D721Med (cell line): Measurements from ENCODE around the gene TVP23A.

Experiments used
- DNase-seq: peaks from one replicate; pipeline ENCODE4 v3.0.0; 2011; ENCODE audit warnings: low spot score; ENCODE audit not compliant: insufficient read length
- FAIRE-seq: peaks from 2 replicates; lab custom pipeline; 2011; peaks lifted over from hg19 to GRCh38; lab: Jason Lieb, UNC
- CTCF ChIP-seq: IDR thresholded peaks from 2 replicates; pipeline ENCODE4 v1.5.1; 2012; ENCODE audit warnings: mild to moderate bottlenecking, control low read depth; ENCODE audit not compliant: insufficient read depth; ENCODE audit errors: missing control alignments

Gene TVP23A

GRCh38 chr16:10859020-10859419 is 40.4 kb upstream of the TVP23A start:
- TF ChIP-seq CTCF = no peak
- FAIRE-seq (no peak), DNase-seq (no peak)

- FAIRE-seq = no peak
- DNase-seq = no peak
- no peak for TF ChIP-seq CTCF
These were observed 39.6 kb upstream of the TVP23A start for GRCh38 chr16:10858203-10858602.

GRCh38 chr16:10856042-10856441 is 37.4 kb upstream of the TVP23A start:
- FAIRE-seq = no peak
- no peak for DNase-seq
- TF ChIP-seq CTCF = no peak

DNA sequence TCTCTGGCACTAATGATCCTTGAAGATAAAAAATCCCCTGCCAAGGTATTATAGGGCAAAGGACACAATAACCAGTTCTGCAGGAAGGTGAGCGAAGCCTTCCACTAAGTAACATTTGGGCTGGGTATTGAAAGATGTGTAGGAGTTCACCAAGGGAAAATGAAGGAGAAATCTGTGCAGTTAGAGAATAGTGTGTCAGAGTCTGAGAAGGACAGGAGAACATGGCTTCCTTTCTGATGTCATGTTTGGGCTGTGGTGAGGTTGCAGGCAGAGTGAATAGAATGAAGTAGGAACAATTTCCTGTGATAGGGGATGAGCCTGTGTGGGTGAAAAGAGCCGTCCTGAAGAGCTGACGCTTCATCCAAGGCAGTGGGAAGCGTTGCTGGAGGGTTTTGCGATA is 34.4 kb upstream of the TVP23A start:
- DNase-seq = no peak
- TF ChIP-seq CTCF = no peak
- FAIRE-seq = no peak

DNA sequence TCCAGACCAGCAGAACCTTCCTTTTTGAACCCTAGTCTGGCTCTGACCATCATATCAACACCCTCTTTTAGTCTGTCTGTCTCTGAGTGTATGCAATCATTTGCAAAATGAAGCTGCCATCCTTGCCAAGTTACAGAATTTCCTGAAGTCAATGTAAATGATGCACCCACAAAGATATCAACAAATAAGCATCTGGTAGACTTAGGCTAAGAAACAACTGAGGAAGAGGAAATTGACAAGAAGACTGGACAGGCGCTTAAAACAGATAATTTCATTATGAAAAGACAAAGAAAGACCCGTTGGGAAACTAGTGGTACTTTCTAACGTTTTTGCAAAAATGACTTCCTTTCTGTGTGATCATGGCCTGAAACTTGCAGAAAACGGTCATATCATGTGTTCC is 33.7 kb upstream of the TVP23A start:
- no peak for TF ChIP-seq CTCF
- FAIRE-seq (no peak), DNase-seq (no peak)

GRCh38 chr16:10851512-10851911 is 32.9 kb upstream of the TVP23A start:
- no peak for FAIRE-seq
- TF ChIP-seq CTCF = no peak
- no peak for DNase-seq

GRCh38 chr16:10850478-10850850 is 31.9 kb upstream of the TVP23A start:
- DNase-seq (no peak), FAIRE-seq (no peak)

More at GRCh38 chr16:10850478-10850850, 31.9 kb upstream of the TVP23A start:
- TF ChIP-seq CTCF = no peak
